ENCODE data around the gene HOXA9.

HOXA9 gene

DNA sequence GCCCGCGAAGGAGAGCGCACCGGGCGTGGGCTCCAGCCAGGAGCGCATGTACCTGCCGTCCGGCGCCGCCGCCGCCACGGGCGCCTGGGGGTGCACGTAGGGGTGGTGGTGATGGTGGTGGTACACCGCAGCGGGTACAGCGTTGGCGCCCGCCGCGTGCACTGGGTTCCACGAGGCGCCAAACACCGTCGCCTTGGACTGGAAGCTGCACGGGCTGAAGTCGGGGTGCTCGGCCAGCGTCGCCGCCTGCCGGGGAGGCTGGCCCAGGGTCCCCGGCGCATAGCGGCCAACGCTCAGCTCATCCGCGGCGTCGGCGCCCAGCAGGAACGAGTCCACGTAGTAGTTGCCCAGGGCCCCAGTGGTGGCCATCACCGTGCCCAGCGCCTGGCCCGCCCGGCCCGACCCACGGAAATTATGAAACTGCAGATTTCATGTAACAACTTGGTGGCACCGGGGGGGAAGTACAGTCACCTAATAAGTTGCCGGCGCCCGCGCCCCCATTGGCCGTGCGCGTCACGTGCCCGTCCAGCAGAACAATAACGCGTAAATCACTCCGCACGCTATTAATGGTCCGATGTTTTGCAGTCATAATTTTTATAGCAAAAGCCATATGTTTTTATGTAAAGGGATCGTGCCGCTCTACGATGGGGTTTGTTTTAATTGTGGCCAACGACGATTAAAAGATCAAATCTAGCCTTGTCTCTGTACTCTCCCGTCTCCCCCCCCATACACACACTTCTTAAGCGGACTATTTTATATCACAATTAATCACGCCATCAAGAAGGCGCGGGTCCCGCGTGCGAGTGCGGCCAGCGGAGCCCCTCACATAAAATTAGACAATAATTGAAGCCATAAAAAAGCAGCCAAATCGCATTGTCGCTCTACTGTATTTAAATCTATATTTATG is at the start of gene HOXA9:
Gene HOXA9, minus strand, starts transcription at position 449 of the 907 bp plus-strand sequence. Its CDS starts 80 bp downstream, at position 369.
- no peak for DNase-seq (ENCODE audit: low spot score)

DNA sequence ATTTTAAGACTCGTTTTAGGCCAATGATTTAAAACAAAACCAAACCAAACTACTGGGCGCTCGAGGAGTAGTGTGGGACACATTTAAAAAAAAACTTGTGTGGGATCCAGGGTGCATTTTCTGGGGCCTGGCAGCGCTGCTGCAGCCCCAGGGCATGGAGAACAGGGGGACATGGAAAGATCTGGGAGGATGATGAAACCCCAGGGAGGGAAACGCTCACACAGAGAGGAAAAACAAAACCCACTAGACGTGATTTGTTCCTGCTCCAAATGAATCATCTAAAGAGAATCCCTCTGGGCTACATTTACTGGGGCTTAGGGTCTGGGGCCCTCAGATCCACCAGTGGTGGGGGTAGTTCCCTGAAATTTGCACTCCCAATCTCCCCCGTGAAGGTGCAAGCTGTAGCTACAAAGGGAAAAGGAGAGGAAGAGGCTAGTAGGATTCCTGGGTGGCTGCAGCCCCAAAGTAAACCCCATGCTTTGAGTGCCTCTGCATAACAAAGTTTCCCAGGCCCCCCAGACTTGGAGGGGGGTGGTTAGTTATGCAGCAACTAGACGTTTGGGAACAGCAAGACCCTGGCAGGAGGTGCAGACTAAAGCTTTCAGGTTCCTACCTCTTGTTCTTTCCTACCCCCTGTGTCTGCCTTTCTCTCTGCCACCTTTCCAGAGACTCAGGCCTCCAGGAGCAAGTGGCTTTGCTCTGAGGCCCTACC is 49.1 kb upstream of the HOXA9 start:
- no peak for DNase-seq (ENCODE audit: low spot score)

DNA sequence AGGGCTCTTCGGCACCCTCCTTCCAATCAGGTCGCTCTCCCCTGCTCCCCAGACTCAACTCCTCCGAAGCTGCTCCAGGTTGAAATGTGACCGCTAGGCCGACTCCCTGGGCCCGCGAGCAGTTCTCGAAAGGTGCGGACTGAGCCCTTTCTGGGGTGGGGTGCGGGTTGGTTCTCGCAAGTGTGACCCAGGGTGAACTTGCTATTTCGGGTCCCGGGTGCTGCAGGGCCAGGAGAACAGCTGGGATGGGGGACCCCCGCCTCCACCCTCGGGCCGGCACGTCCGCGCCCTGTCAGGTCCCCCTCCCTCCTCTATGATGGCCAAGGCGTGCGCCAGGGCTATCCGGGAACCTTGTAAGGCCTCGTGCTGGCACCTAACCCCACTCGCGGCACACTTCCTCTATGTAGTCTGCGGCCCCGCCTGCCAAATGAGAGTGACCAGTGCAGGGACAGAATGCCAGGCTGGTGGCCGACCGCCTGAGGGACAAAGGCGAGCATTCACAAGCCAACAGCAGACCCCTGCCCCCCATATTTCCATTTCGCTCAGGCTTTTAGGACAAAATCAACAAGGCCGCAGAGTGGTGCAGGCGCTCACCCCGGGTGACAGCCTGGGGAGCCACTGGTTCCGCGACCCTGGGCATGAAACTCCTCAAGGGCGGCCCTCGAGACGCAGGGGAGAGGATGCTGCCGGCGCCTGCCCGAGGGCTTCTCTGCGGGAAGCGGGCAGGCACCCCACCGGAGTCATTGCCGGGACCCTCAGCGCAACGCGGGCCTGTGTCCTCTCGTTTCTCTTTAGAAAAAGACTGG is 48.3 kb upstream of the HOXA9 start:
- DNase-seq (ENCODE audit: low spot score), result no peak

DNA sequence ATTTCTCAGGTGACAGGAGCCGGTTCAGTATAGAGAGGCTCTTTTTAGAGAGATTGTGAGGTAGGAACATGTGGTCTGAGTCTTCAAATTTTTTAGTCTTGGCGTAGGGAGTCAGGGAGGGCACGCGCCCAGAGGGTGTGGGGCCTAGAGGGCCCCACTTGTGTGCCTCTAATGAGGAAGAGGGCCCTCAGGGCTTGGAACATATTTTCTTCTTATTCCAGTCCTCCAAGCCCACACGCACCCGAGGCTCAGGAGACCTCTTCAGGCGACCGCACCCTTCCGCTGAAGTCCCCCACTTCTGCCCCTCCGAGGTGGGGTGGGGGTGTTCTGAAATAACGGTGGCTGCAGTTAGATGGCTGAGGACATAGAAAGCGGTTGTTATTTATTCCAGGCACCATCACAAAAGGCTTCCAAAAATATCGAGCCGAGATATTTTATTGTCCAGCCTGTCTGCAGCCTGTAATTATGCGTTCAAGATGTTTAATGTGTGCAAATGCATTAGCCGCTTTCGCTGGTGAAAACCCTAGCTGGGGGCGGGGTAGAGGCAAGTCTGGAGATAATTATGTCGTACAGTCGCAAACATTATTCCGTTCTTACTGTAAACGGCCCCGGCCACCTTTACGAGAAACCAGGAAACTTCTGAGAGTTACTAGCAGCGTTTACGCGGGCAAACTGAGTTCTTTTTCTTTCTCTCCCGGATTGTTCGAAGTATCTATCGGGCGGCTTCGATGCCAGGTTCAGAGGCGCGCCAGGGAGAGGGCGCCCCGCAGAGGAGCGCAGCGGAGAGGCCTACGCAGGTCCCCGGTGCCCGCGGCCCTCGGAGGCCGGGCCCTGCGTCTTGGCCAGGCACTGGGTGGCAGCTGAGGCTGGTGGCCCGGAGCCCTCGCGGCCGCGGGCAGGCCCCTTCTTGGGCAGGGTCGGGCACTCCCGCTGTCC is 47.4 kb upstream of the HOXA9 start:
- no peak for DNase-seq (ENCODE audit: low spot score)

DNA sequence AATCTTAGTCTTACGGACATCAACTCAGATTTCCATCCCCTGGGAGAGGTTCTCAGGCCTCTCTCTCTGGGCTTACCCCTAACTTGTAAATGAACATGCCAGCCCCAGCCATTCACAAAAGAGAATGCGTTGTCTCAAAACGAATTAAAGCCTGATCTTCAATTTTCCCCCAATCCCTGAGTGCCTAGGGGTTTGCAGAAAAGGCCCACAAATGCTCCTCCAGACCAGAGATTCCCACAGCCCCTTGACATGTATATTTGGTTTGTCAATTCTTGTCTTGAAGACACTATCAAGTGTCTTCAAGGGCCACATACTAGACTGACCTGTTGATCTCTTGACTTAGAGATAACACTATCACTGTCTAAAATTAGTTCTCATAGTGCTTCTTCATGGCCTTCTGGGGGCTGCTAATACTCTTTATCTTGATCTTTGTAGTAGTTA is 46.4 kb upstream of the HOXA9 start:
- DNase-seq (ENCODE audit: low spot score), result no peak

DNA sequence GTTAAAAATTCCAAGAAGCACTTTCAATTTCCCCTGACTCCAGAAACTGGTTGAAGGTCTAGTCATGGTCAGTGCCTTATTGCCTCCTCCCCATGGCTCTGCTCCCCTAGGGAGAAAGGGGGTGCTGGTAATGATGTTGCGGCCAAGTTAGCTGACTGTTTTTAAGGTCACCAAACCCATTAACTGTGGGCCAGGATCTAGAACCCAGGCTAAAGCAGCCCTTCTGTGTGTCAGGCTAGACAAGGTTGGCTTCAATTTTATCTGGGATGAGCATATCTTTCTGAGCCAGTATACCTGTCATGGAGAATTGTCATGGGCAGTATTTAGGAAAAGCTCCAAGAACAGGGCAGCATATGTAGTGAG is 45.7 kb upstream of the HOXA9 start:
- no peak for DNase-seq (ENCODE audit: low spot score)

DNA sequence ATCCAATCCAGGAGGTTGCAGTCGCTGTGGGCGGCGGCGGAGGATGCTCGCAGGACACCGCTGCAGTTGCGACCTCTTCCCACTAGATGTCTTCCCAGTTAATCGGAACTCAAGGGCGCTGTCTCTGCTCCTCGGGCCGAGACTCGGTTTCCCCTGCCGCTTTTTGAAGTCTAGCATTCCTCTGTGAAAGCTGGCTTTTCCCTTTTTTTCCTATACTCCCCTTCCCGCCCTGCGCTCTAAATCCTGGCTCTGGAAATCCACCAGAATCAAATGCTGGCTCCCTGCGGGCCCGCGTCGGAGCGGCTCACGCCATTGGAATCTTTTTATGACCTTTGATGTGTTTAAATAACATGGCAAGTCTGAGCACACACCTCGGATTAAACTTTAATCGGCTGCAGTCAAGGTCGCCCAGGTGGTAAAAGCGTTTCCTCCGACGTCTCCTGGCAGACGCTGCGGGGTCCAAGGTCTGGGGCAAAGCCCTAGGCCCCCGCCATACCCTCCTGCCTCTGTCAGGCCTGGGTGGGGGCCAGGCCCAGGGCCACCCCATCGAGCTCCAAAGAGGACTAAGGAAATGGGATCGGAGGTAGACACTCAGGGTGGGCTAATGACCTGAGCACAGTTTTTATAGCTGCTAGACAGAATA is 45.2 kb upstream of the HOXA9 start:
- DNase-seq (ENCODE audit: low spot score), result peak; percentile 96

DNA sequence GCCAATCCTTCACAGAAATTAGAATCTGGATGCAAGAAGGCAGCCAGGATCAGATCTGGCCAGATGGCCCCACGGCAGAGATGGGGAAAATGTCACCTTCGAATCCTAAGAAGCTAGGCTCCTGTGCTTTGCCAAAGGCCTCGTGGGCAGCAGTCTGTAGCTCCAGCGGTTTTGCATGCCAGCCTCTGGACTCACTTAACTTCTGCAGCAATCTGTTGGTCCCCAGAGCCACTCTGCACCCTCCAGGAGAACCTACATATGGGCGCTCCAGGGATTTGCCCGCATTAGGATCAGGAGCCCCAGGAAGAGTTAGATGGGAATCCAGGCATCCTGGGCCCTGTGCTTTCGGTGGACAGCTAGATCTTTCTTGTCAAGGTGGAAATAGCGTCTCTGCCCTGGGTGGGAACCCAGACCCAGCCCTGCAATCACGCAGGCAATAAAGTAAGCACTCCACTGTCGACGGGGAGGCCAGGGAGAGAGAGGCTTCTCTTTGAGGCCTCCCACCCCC is 44.6 kb upstream of the HOXA9 start:
- DNase-seq (ENCODE audit: low spot score), result no peak

DNA sequence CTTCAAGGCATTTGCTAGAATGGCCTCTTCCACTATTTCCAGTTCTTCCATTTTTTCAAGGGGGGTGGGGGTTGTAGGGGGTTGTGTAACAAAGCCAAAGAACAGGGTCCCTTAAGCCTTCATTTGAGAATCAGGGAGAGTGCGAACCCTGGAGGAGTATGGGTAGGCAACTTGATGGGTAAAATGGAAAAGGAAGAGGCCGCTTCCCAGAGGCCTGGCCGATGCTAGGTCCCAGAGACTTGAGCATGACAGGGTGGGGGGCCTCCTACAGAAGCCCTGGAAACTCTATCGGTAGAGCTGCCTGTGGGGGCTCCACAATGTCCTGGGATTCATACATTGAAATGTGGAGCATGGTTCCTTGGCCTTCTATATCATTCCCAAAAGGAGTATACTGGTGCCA is 43.7 kb upstream of the HOXA9 start:
- no peak for DNase-seq (ENCODE audit: low spot score)

DNA sequence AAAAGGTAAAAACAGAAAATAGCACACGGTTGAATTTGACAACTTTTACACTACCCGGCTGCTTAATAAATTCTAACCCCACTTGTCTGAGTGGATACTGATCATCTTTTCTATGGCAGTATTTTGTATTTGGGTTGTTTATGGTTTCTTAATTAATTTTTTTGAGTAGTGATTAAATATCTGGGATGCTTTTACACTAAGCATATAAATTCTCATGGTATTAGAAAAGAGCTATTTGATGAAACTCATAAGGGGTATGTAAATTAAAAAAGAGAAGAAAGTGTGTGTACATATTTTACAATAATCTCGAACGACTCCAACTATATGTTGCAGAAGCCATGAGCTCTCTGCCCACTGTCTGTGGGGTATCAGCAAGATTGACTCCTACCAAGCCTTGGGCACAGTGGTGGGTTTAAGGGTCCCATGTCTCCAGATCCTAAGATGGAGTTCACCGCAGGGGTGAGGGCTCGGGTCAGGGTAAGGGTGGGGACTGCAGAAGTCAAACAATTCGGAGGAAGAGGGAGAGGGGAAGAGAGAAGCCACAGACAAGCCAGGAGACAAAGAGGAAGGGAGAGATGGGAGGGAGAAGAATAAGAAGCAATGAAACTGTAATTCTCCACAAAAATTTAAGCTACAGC is 42.1 kb upstream of the HOXA9 start:
- no peak for DNase-seq (ENCODE audit: low spot score)

DNA sequence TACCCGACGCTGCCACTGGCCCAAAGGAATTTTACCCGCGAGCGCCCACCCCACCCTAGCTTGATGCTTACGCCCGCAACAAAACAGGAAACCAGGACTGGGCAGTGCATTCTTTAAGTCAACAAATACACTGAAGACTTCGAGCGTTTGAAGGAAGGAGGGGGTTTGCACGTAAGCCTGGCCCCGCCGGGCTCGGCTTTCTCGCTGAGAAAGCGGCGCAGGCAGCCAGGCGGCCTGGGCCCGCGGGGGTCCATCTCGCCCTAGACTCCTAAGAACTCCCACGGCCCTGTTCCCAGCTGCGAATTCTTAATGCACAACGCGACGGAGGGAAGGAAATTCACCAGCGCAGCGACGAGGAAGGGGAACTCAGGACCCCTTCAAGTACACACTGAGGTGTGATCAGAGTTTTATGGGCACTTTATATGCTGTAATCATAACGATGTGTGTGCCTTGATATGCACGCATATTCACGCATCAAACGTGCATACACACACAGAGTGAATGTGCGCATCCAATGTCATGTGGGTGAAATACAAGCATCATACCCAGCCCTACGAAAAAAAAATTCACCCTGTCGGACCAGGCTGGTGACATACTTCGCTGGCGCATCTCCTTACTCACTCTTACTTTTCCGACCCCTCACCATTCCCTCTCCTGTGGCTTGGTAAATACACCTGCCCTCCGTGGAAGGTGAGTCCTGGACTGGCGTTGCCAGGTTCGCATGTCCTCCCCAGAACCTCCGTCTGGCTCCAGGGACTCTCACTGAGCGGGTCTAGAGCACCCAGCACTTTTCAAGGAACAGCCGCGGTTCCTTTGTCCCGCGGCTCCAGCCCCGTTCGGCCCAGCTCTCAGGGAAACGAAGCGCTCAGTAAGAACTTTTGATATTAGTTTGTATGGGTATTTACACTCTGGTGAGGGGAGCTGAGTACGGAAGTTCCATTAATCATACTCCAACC is 40.3 kb upstream of the HOXA9 start:
- no peak for DNase-seq (ENCODE audit: low spot score)

DNA sequence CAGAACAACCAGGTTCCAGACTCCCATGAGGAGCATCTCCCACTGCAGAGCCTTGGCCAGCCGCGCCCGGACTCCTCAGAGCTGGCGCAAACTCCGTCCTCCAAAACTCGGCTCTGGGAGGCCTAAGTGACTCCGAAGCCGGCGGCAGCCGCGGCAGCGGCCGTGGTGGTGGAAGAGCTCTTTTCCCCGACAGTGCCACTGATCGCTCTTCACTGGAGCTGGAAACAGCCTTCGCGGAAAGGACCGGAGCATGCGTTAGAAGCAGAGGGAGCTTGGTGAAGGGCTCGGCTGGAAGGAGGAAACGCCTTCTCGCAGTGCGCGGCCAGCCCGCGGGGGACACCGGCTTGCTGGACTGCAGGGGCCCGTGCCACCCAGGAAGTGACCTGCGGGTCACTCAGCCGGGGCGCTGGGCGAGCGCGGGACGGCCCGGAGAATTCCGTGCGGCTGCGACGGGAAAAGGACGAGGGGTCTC is 39.5 kb upstream of the HOXA9 start:
- no peak for DNase-seq (ENCODE audit: low spot score)

DNA sequence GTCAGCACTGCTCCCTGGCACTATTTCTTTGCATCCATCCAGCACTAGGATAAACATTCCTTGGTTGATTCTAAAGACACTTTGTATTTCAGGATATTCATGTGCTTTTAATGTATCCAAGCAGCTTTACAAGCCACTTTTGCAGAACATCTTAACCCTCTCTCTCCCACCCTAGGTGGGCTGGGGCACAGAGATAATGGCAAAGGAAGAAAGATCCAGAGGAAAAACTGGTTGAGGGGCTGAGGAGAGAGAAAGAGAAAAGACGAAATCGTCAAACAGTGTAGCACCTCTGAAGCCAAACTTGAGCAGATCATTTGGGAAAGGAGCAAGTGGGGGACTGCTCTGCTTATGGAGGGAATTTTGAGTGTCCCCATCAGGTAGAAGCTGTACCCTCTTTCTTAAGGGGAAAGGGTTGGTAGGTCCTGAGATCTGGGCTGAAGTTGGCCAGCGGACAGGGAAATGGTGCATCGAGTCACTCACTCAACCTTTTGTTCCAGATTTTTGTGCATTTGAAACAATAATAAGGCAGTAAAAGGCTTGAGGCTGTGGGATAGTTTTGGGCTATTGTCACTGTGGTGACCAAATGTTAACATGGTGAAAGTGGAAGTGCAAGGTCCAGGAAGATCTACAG is 38.7 kb upstream of the HOXA9 start:
- DNase-seq (ENCODE audit: low spot score), result no peak

DNA sequence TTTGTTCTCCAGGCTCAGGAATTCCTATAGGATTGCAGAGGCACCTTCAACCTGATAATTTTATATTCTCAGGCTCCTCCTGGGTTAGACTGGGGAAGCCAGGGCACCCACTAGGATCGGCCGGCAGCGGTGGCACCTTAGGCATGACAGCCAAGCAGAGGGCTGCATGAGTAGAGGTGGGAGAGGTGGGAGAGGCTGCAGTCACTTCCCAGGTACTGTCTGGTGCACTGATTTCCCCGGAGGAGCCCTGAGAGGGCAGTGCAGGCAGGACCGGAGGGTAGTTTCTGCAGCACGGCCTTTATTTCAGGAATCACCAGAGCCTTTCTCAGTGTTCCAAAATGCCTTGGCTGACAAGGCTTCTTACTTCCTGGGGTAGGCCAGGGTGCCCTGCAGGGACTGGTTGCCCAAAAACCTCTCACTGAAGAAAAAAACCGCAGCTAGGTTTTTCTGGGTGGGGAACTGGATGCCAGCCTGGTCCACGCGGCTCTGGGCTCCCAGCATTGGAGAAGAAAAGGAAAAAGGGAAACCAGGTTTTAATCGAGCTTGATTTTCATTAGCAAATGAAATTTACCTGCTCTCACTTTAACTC is 38.1 kb upstream of the HOXA9 start:
- no peak for DNase-seq (ENCODE audit: low spot score)

DNA sequence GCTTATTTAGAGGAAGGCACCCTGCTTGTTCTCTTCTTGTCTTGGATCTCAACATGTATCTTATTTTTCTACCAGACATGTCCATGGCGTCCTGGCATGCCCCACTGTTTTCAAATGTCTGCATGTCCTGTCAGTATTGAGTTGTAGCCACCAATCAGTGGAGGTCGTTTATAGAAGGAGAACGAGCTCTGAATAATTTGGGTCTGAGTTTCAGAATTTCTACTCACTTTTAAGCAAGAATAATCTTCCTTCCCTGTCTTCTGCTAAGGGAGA is 37.5 kb upstream of the HOXA9 start:
- DNase-seq (ENCODE audit: low spot score), result no peak

DNA sequence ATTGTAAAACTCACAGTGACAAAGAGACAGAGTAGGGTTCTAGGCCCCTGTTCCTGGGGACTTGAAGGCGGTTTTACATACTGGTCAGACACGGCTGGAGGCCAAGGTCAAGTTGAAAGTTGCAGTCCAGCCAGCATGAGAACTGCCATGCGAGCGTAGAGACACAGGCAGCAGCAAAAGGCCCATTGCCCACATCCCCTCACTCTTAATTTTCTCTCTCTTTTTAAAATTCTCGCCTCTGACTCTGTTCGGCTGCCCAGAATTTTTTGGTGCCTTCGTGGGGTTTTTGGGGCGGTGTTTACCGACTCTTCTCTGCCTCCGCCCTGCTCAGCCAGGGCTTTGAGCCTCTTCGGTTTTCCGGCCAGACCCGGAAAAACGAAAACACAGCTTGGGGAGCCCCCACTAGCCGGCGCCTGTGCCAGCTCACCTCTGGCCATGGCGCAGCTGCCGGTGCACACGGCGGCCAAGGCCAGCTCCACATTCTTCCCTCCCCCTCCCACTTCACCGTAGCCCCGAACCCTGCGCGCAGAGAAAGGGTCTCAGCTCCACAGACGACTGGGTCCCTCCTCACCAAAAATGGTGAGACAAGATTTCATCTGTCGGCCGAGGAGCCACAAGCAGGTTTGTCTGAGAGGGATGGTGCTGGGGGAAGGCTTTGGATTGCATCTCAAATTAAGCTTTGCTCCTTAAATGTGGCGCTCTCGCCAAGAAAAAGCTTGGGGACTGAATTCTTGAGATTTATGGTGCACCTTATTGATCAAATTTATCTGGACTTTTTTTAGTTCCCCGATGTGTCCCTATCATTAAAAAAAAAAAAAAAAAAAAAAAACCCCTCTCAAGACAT is 36.9 kb upstream of the HOXA9 start:
- no peak for DNase-seq (ENCODE audit: low spot score)

DNA sequence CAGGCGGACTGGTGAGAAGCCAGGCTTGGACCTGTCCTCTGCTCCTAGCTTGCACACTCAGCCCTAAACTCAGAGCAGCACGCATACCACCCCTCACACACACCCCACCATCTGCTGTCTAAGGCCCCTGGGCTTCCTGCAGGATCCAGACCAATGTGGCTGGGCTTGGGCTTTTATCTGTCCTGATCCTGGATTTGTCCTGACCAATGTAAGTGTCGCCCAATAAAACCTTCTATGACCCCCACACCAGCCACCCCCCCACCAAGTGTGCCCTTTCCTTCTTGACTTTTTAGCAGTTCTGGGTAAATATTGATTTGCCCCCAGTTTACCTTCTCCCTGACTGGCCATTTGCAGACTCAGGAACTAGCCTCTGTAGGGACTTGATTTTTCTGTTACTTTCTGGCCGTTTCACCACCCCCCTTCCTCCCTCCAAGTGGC is 36.3 kb upstream of the HOXA9 start:
- no peak for DNase-seq (ENCODE audit: low spot score)
